ENCODE measurements around the gene DGLUCY.

The DGLUCY gene

GRCh38 chr14:91261986-91262549, 148.2 kb downstream of the DGLUCY start:
- Histone ChIP-seq H3F3A (ENCODE audit: low read depth) (no peaks in the 10 kb centered on the region), H4K20me1 (ENCODE audit: insufficient read depth, low read length, poor library complexity, severe bottlenecking) (no peaks in the 10 kb centered on the region), H3K9ac (ENCODE audit: low read depth, low read length, poor library complexity, severe bottlenecking) (no peak overlapping the region)

DNA sequence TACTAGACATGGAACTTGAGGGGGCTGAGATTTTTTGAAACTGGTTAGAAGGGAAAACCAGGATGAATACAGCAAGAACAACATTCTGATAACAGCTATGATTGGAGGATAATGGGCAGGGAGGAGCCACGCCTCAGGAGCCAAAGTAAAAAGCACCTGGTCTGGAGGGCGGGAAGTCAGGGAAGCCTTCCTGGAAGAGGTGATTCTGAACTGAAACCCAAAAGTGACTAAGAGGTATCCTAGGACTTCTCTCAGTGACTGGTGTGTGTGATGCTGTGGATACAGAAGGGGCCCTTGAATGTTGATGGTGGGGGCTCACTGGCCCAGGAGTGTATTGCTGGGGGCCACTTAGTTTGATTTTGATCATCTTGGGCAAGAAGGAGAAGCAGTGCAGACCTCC, 149.5 kb downstream of the DGLUCY start:
- TF ChIP-seq CTCF (conservative IDR thresholded peaks at IDR 0.05; ENCODE audit: low read length) = no peak
- no peak for TF ChIP-seq EZH2phosphoT487 (IDR thresholded peaks at IDR 0.05; ENCODE audit: borderline replicate concordance)
- no peaks in the 10 kb centered on the region for H3K36me3 ChIP-seq (ENCODE audit: insufficient read depth, low read length)
- H3K9me2 ChIP-seq (replicated peaks; ENCODE audit: low read depth, low read length) = no peaks in the 10 kb centered on the region
- H3K4me3 ChIP-seq (ENCODE audit: low read length, poor library complexity, severe bottlenecking) = no peak overlapping the region
- H3K9ac ChIP-seq (ENCODE audit: low read depth, low read length, poor library complexity, severe bottlenecking) = no peak overlapping the region
- no peaks in the 10 kb centered on the region for H3K9me3 ChIP-seq (ENCODE audit: insufficient read depth, low read depth, low read length)
- H3K4me1 ChIP-seq (ENCODE audit: insufficient read depth, low read length, poor library complexity, severe bottlenecking) = peaks cover 2% of the 10 kb centered on the region
- no peak overlapping the region for H2AFZ ChIP-seq (ENCODE audit: low read length)
- no peak overlapping the region for H3K4me2 ChIP-seq (ENCODE audit: low read depth, low read length, poor library complexity, severe bottlenecking)
- no peaks in the 10 kb centered on the region for H4K20me1 ChIP-seq (ENCODE audit: insufficient read depth, low read length, poor library complexity, severe bottlenecking)
- H3K79me2 ChIP-seq (ENCODE audit: insufficient read depth, low read length) = no peaks in the 10 kb centered on the region
- no peaks in the 10 kb centered on the region for H3F3A ChIP-seq (ENCODE audit: low read depth)
- H3K27me3 ChIP-seq (ENCODE audit: insufficient read depth, low read length, poor library complexity, severe bottlenecking) = no peaks in the 10 kb centered on the region

More at GRCh38 chr14:91261986-91262549, 148.2 kb downstream of the DGLUCY start:
- Histone ChIP-seq H3K36me3 (ENCODE audit: insufficient read depth, low read length) (no peaks in the 10 kb centered on the region), H3K9me3 (ENCODE audit: insufficient read depth, low read depth, low read length) (no peaks in the 10 kb centered on the region), H3K27me3 (ENCODE audit: insufficient read depth, low read length, poor library complexity, severe bottlenecking) (no peaks in the 10 kb centered on the region), H3K4me3 (ENCODE audit: low read length, poor library complexity, severe bottlenecking) (no peak overlapping the region), H2AFZ (ENCODE audit: low read length) (no peak overlapping the region), H3K4me2 (ENCODE audit: low read depth, low read length, poor library complexity, severe bottlenecking) (no peak overlapping the region), H3K79me2 (ENCODE audit: insufficient read depth, low read length) (no peaks in the 10 kb centered on the region), H3K9me2 (replicated peaks; ENCODE audit: low read depth, low read length) (no peaks in the 10 kb centered on the region), H3K4me1 (ENCODE audit: insufficient read depth, low read length, poor library complexity, severe bottlenecking) (peaks cover 15% of the 10 kb centered on the region)
- TF ChIP-seq CTCF (conservative IDR thresholded peaks at IDR 0.05; ENCODE audit: low read length) (no peak), EZH2phosphoT487 (IDR thresholded peaks at IDR 0.05; ENCODE audit: borderline replicate concordance) (no peak)

GRCh38 chr14:91264151-91265150, 150.6 kb downstream of the DGLUCY start:
- TF ChIP-seq EZH2phosphoT487 (IDR thresholded peaks at IDR 0.05; ENCODE audit: borderline replicate concordance) = no peak
- TF ChIP-seq CTCF (conservative IDR thresholded peaks at IDR 0.05; ENCODE audit: low read length) = no peak
- H3K36me3 ChIP-seq (ENCODE audit: insufficient read depth, low read length) = no peaks in the 10 kb centered on the region
- H3K79me2 ChIP-seq (ENCODE audit: insufficient read depth, low read length) = no peaks in the 10 kb centered on the region
- no peaks in the 10 kb centered on the region for H4K20me1 ChIP-seq (ENCODE audit: insufficient read depth, low read length, poor library complexity, severe bottlenecking)
- H3K9ac ChIP-seq (ENCODE audit: low read depth, low read length, poor library complexity, severe bottlenecking) = no peak overlapping the region
- H3K9me2 ChIP-seq (replicated peaks; ENCODE audit: low read depth, low read length) = no peaks in the 10 kb centered on the region
- H3F3A ChIP-seq (ENCODE audit: low read depth) = no peaks in the 10 kb centered on the region
- H3K4me1 ChIP-seq (ENCODE audit: insufficient read depth, low read length, poor library complexity, severe bottlenecking) = no peaks in the 10 kb centered on the region
- H3K9me3 ChIP-seq (ENCODE audit: insufficient read depth, low read depth, low read length) = no peaks in the 10 kb centered on the region
- H2AFZ ChIP-seq (ENCODE audit: low read length) = no peak overlapping the region
- no peak overlapping the region for H3K4me3 ChIP-seq (ENCODE audit: low read length, poor library complexity, severe bottlenecking)
- no peak overlapping the region for H3K4me2 ChIP-seq (ENCODE audit: low read depth, low read length, poor library complexity, severe bottlenecking)
- no peaks in the 10 kb centered on the region for H3K27me3 ChIP-seq (ENCODE audit: insufficient read depth, low read length, poor library complexity, severe bottlenecking)
